ENCODE data around the gene ADAM30.

- TF ChIP-seq SETDB1 (IDR thresholded peaks at IDR 0.05; ENCODE audit: insufficient read length, low read length) = no peak
- TF ChIP-seq ZNF660 (tag by site-specific recombination; IDR thresholded peaks at IDR 0.05) = no peak
- TF ChIP-seq ZNF324 (tag by site-specific recombination; IDR thresholded peaks at IDR 0.05) = no peak
- TF ChIP-seq, protein P1, sequence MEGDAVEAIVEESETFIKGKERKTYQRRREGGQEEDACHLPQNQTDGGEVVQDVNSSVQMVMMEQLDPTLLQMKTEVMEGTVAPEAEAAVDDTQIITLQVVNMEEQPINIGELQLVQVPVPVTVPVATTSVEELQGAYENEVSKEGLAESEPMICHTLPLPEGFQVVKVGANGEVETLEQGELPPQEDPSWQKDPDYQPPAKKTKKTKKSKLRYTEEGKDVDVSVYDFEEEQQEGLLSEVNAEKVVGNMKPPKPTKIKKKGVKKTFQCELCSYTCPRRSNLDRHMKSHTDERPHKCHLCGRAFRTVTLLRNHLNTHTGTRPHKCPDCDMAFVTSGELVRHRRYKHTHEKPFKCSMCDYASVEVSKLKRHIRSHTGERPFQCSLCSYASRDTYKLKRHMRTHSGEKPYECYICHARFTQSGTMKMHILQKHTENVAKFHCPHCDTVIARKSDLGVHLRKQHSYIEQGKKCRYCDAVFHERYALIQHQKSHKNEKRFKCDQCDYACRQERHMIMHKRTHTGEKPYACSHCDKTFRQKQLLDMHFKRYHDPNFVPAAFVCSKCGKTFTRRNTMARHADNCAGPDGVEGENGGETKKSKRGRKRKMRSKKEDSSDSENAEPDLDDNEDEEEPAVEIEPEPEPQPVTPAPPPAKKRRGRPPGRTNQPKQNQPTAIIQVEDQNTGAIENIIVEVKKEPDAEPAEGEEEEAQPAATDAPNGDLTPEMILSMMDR (tag by site-specific recombination; IDR thresholded peaks at IDR 0.05) = no peak
Measured at GRCh38 chr1:119908661-119909060, 12.3 kb upstream of the ADAM30 start.

Measured in HEK293 (cell line).